Esophagus squamous epithelium (tissue), 5 donors: ENCODE results near the gene AFF3. TPM values are rescaled to one million over a fixed set of nuclear protein-coding genes. Genes with fewer than 3 reads are reported as not detected.

Experiments
- DNase-seq: peaks from one replicate; lab custom pipeline; 2025; lab: John Stamatoyannopoulos, UW
- H3K27ac ChIP-seq, 4 donors: fragments of 200-600 bp; sonication (generic); one replicate each; pipeline ENCODE4 v1.5.1; 2016 to 2019; ENCODE audit warnings: mild to moderate bottlenecking in 1 of 4
- H3K27me3 ChIP-seq, 4 donors: fragments of 200-600 bp; sonication (generic); 1 replicate in 3 of 4; 2 replicates in 1 of 4; pipeline versions ENCODE4 v1.5.1 to v1.6.0; 2017 to 2021; ENCODE audit warnings: antibody characterized with exemption in 1 of 4
- H3K36me3 ChIP-seq, 3 donors: fragments of 200-600 bp; sonication (generic); one replicate each; pipeline ENCODE4 v1.5.1; 2016 to 2019
- H3K4me1 ChIP-seq, 3 donors: fragments of 200-600 bp; sonication (generic); one replicate each; pipeline ENCODE4 v1.5.1; 2017 to 2019
- H3K4me3 ChIP-seq, 4 donors: fragments of 200-600 bp; sonication (generic); 1 replicate in 3 of 4; 2 replicates in 1 of 4; pipeline ENCODE4 v1.5.1; 2016 to 2019; ENCODE audit warnings: mild to moderate bottlenecking in 2 of 4, moderate library complexity in 1 of 4
- H3K9me3 ChIP-seq, 3 donors: fragments of 200-600 bp; sonication (generic); one replicate each; pipeline ENCODE4 v1.5.1; 2016 to 2019
- POLR2A ChIP-seq, 4 donors: fragments of 450-650 bp; IDR thresholded peaks; one replicate each; pipeline ENCODE4 v1.6.1; 2017; ENCODE audit warnings: antibody characterized with exemption in 4 of 4, mild to moderate bottlenecking in 4 of 4, moderate library complexity in 3 of 4
- WGBS, 2 donors: methylation state at CpG; one replicate each; pipeline ENCODE4 v1.1.5; 2018; 5-methylcytosine and 5-hydroxymethylcytosine counted together
- intact Hi-C: fragments of 100-400 bp; cut with DNase I; formaldehyde crosslinking; loops from one replicate; pipeline ENCODE4 v1.15.0; 2022
- total RNA-seq, 4 donors: library from RNA; depleted of rRNA; stranded (reverse); fragments of >200 nt; gene quantifications; one replicate each; pipeline ENCODE4 v1.1.0, GENCODE V29; 2016
- TF ChIP-seq, protein P1 (sequence below), 6 experiments: fragments of 450-650 bp in 4 of 6; fragments of 200-600 bp in 2 of 6; sonication (generic) in 2 of 6; IDR thresholded peaks; one replicate each; pipeline ENCODE4 v1.5.1; 2016 to 2019; ENCODE audit warnings: antibody characterized with exemption in 6 of 6, mild to moderate bottlenecking in 4 of 6, moderate library complexity in 4 of 6
- donor health status: DM: yes; HTN: yes; CAD: no.

AFF3 gene
- total RNA-seq, 4 donors from 2014 or later: 1.2 to 9.7 (median 3.8) TPM

DNA sequence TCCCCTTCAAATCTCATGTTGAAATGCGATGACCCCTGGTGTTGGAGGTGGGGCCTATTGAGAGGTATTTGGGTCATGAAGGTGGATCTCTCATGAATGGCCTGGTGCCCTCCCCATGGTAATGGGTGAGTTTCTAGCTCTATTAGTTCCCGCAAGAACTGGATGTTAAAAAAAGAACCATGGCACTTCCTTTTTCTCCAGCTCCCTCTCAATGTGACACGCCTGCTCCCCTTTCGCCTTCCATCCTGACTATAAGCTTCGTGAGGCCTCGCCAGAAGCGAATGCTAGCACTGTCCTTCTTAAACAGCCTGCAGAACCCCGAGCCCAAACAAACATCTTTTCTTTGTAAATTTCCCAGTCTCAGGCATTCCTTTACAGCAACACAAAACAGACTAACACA, 349.4 kb downstream of the AFF3 start:
- intact Hi-C loops: no loop called here
- Histone ChIP-seq H3K27ac (no peak overlapping the region), H3K9me3 (peaks cover 0 to 17% (median 0%) of the 10 kb centered on the region in 3 donors), H3K36me3 (no peaks in the 10 kb centered on the region), H3K4me1 (no peaks in the 10 kb centered on the region), H3K4me3 (no peak overlapping the region), H3K27me3 (peaks cover 0 to 8% (median 0%) of the 10 kb centered on the region in 4 donors)
- 83 to 88% methylated on average over 8 of the region's 8 CpGs for WGBS, 2 donors
- DNase-seq: no peak
- TF ChIP-seq, protein P1, sequence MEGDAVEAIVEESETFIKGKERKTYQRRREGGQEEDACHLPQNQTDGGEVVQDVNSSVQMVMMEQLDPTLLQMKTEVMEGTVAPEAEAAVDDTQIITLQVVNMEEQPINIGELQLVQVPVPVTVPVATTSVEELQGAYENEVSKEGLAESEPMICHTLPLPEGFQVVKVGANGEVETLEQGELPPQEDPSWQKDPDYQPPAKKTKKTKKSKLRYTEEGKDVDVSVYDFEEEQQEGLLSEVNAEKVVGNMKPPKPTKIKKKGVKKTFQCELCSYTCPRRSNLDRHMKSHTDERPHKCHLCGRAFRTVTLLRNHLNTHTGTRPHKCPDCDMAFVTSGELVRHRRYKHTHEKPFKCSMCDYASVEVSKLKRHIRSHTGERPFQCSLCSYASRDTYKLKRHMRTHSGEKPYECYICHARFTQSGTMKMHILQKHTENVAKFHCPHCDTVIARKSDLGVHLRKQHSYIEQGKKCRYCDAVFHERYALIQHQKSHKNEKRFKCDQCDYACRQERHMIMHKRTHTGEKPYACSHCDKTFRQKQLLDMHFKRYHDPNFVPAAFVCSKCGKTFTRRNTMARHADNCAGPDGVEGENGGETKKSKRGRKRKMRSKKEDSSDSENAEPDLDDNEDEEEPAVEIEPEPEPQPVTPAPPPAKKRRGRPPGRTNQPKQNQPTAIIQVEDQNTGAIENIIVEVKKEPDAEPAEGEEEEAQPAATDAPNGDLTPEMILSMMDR (IDR thresholded peaks at IDR 0.05): no peak
- TF ChIP-seq POLR2A (IDR thresholded peaks at IDR 0.05): no peak

DNA sequence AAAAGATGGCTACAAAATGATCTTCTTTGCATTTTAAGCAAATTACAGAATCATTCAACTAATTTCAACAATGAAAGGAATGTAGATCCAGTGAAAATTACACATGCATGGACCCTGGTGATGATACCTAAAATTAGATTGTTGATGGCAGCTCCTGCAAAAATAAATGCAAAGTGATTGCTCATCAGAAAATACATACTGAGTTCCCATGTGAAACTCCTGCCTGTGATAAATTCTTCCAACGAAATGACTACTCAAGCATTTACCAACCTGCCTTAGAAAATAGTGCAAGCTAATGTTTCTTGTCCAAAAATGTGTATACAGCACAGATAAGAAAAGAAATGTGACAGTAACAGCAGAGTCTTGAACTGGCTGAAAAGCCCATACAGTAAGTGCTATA, 352.5 kb downstream of the AFF3 start:
- 35 to 41% methylated on average over 1 of the region's 1 CpG for WGBS, 2 donors
- no peaks in the 10 kb centered on the region for H3K36me3 ChIP-seq
- no peaks in the 10 kb centered on the region for H3K27me3 ChIP-seq
- H3K27ac ChIP-seq: no peak overlapping the region
- H3K9me3 ChIP-seq: no peaks in the 10 kb centered on the region
- no peak overlapping the region for H3K4me3 ChIP-seq
- DNase-seq: no peak
- TF ChIP-seq, protein P1 (IDR thresholded peaks at IDR 0.05): no peak
- no peak for TF ChIP-seq POLR2A (IDR thresholded peaks at IDR 0.05)
- intact Hi-C loops: no loop called here
- H3K4me1 ChIP-seq: no peaks in the 10 kb centered on the region

DNA sequence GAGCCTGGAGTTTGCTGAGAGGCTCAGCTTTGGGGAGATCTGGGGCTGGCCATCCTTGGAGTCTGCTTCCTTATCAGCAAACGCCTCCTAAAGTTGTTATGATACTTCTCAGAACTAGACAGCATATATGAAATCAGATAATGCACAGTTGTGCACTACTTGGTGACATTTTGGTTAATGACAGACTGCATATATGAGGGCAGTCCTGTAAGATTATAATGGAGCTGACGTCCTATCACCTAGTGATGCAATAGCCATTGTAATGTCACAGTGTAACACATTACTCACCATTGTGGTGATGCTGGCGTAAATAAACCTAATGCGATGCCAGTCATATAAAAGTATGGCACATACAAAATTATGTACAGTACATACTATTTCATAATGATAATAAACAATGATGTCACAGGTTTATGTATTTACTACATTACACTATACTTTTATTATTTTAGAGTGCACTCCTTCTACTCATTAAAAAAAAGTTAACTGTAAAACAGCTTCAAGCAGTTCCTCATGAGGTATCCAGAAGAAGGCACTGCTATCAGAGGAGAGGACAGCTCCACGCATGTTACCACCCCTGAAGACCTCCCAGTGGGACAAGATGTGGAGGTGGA, 354.5 kb downstream of the AFF3 start:
- Histone ChIP-seq H3K27me3 (no peaks in the 10 kb centered on the region), H3K4me3 (no peak overlapping the region), H3K4me1 (no peaks in the 10 kb centered on the region), H3K27ac (no peak overlapping the region), H3K9me3 (no peaks in the 10 kb centered on the region), H3K36me3 (no peaks in the 10 kb centered on the region)
- no peak for DNase-seq
- intact Hi-C loops: no loop called here
- TF ChIP-seq POLR2A (IDR thresholded peaks at IDR 0.05): no peak
- TF ChIP-seq, protein P1 (IDR thresholded peaks at IDR 0.05): no peak
- WGBS, 2 donors: 73 to 79% methylated on average over 5 of the region's 5 CpGs

DNA sequence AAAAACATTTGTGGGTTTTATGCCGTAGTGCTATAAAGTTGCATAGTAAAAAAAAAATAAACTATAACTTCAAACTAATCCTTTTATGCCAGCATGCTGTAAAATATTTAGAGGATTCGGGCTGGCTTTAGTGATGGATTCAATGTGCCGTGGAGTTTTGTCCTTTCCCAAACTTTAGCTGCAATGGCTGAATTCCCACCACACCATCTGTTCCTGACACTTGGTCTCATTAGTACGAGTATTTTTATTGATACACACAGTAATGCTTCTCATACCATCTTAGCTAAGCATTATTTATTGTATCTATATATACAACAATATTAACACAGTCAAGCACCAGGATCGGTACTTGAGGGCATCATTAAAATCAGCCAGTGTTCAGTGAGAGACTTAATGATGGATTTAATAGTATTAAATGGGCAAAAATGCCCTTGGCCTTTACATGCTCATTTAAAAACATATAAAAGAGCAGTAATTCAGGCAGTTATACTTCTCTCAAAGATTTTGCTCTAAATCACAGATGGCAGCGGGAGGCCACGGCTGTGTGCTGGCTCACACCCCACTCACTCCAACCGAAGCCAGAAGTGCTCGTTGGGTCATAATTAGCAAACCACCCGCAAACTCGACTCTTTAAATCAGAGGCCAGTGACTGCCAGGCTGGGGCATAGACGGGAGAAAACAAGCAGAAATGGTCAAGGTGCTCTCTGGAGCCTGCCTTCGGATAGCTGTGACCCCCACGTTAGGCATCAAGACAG, 355.6 kb downstream of the AFF3 start:
- intact Hi-C loops: no loop called here
- Histone ChIP-seq H3K4me1 (no peaks in the 10 kb centered on the region), H3K27me3 (no peaks in the 10 kb centered on the region), H3K36me3 (no peaks in the 10 kb centered on the region), H3K27ac (no peak overlapping the region), H3K4me3 (no peak overlapping the region), H3K9me3 (no peaks in the 10 kb centered on the region)
- TF ChIP-seq, protein P1 (IDR thresholded peaks at IDR 0.05): no peak
- TF ChIP-seq POLR2A (IDR thresholded peaks at IDR 0.05): no peak
- 76 to 86% methylated on average over 14 of the region's 14 CpGs for WGBS, 2 donors
- DNase-seq: no peak

DNA sequence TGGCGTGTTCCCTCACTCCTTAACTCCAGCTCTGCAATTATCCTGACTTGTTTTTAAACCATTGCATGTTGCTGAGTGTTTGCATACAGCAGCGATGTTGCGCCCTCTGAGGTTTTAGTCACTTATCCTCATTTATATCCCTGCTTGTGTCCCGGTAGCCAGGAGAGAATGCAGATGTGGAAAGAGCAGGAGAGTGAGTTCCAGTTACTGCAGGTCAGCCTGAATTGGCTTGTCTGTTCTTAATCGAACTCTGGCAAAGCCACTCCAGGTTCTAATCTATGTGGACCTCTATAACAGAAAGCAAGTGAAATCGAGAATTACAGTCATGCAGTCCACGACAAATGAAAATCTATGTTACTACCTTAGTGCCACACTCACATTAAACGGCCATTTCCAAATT, 357.4 kb downstream of the AFF3 start:
- H3K4me1 ChIP-seq: no peaks in the 10 kb centered on the region
- no peak overlapping the region for H3K27ac ChIP-seq
- H3K27me3 ChIP-seq: no peaks in the 10 kb centered on the region
- DNase-seq: no peak
- TF ChIP-seq, protein P1 (IDR thresholded peaks at IDR 0.05): no peak
- TF ChIP-seq POLR2A (IDR thresholded peaks at IDR 0.05): no peak
- intact Hi-C loops: no loop called here
- no peaks in the 10 kb centered on the region for H3K9me3 ChIP-seq
- 73 to 87% methylated on average over 8 of the region's 8 CpGs for WGBS, 2 donors
- H3K36me3 ChIP-seq: no peaks in the 10 kb centered on the region
- H3K4me3 ChIP-seq: no peak overlapping the region
